Adrenal gland (tissue), 12 donors: ENCODE data around the gene NME5. TPM values are rescaled to one million over a fixed set of nuclear protein-coding genes. Genes with fewer than 3 reads are reported as not detected.

Experiments
- DNase-seq, 7 donors: peaks; one replicate each; pipeline ENCODE4 v3.0.0-alpha.2; 2019 to 2020
- H3K27ac ChIP-seq, 5 donors: fragments of 200-600 bp; sonication (generic) in 4 of 5; 1 replicate in 3 of 5; 2 replicates in 2 of 5; pipeline versions ENCODE4 v1.5.1 to v1.8.0; 2016 to 2020; ENCODE audit warnings: mild to moderate bottlenecking in 1 of 5
- H3K27me3 ChIP-seq: fragments of 200-600 bp; 2 replicates; pipeline ENCODE4 v1.8.0; 2021
- H3K36me3 ChIP-seq, 2 donors: fragments of 200-600 bp; replicated peaks in 1 of 2; 1 replicate in 1 of 2; 2 replicates in 1 of 2; pipeline versions ENCODE4 v1.5.1 to v1.8.0; 2018 to 2022
- H3K4me1 ChIP-seq, 2 donors: fragments of 200-600 bp; replicated peaks in 1 of 2; 1 replicate in 1 of 2; 2 replicates in 1 of 2; pipeline versions ENCODE4 v1.5.1 to v1.8.0; 2018 to 2021
- H3K4me3 ChIP-seq, 4 donors: fragments of 200-600 bp; sonication (generic) in 3 of 4; one replicate each; pipeline ENCODE4 v1.5.1; 2016 to 2018
- H3K9me3 ChIP-seq, 3 donors: fragments of 200-600 bp; sonication (generic) in 1 of 3; replicated peaks in 1 of 3; 1 replicate in 2 of 3; 2 replicates in 1 of 3; pipeline versions ENCODE4 v1.5.1 to v1.8.0; 2016 to 2021
- POLR2A ChIP-seq, 2 donors: fragments of 450-650 bp; IDR thresholded peaks; one replicate each; pipeline ENCODE4 v1.6.1; 2017; ENCODE audit warnings: antibody characterized with exemption in 2 of 2, mild to moderate bottlenecking in 2 of 2, moderate library complexity in 1 of 2
- WGBS, 4 donors: extraction: QIAGEN DNeasy Blood & Tissue Kit in 2 of 4; methylation state at CpG; one replicate each; pipeline versions ENCODE4 v1.1.5 to v1.1.7; 2013 to 2017; 5-methylcytosine and 5-hydroxymethylcytosine counted together
- intact Hi-C, 2 donors: fragments of 100-400 bp; cut with DNase I; formaldehyde crosslinking; loops; one replicate each; pipeline versions ENCODE4 v1.14.1 to v1.15.0; 2022 to 2023
- polyA plus RNA-seq, 3 donors: library from polyadenylated mRNA; stranded (reverse); fragments of 200-250 nt in 2 of 3; fragments of 350-450 nt in 1 of 3; fragmentation: Illumina TruSeq in 1 of 3; extraction: RNeasy Lipid Tissue Mini Kit (QIAGEN cat#74804) in 1 of 3; gene quantifications; one replicate each; pipeline ENCODE4 v1.2.3, GENCODE V29; 2013 to 2014
- total RNA-seq, 9 donors: library from RNA; depleted of rRNA in 4 of 9; stranded (reverse); fragments of >200 nt in 4 of 9; fragments of 120-200 nt in 1 of 9; fragmentation: NEBNext Ultra II Directional in 1 of 9; extraction: Animal tissue kit (Norgen Biotek cat#: 25700) in 1 of 9; gene quantifications; one replicate each; pipeline versions ENCODE4 v1.1.0 to v1.2.4, GENCODE V29; 2013 to 2023
- TF ChIP-seq, protein P1 (sequence below), 6 experiments: fragments of 450-650 bp in 4 of 6; fragments of 200-600 bp in 2 of 6; sonication (generic) in 1 of 6; IDR thresholded peaks; 1 replicate in 5 of 6; 2 replicates in 1 of 6; pipeline versions ENCODE4 v1.5.1 to v1.8.0; 2016 to 2021; ENCODE audit warnings: antibody characterized with exemption in 6 of 6, mild to moderate bottlenecking in 2 of 6, moderate library complexity in 1 of 6
- donor health status: healthy with polysubstance abuse.
- donor health status: Bipolar disorder and iron deficiency.
- donor health status: DM: yes; HTN: yes; CAD: no.
- donor health status: DM: no; HTN: no; CAD: no.
- donor health status: DM: no; HTN: no; CAD: no.
- donor health status: DM: yes; HTN: yes; CAD: no.

NME5 gene
- total and polyA plus RNA-seq, 12 donors: 0.24 to 22.0 (median 7.3) TPM

DNA sequence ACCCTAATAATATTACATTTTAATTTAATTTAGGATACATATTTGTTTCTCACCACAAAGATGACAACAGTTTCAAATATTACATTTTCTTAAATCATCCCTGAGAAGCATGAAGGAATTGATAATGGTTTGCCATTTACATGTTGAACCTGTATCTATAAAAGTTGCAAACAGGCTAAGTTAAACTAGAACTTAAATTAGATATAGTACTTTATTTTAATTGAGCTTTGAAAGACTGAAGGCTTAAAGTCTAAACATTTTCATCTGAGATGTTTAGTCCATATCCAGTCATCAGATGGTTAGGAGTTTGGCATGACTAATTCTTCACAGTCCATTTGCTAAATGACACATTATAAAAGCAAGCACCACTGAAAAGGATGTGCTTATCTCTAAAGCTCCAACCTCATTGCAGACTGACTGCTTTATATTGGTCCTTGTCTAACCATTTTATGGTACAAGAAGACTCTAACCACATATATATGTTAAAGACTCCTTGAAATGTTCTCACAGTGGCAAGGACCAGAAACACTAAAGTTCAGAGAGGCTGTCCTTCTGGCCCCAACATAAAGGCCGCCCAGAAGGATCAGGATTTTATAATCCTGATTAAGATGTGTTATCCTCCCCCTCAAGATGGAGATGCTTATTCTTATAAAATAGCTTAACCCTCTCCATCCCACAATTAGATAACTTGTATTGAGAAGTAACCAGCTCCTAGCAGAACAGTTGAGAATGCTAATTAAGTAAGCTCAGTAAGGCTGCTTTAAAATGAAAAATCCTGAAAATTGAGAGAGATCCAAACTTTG is 29.6 kb downstream of the NME5 start:
- H3K4me3 ChIP-seq: no peak overlapping the region
- no peak overlapping the region for H3K27ac ChIP-seq
- H3K27me3 ChIP-seq: no peaks in the 10 kb centered on the region
- no peaks in the 10 kb centered on the region for H3K36me3 ChIP-seq
- intact Hi-C loops: no loop called here
- TF ChIP-seq POLR2A (IDR thresholded peaks at IDR 0.05): no peak
- TF ChIP-seq, protein P1, sequence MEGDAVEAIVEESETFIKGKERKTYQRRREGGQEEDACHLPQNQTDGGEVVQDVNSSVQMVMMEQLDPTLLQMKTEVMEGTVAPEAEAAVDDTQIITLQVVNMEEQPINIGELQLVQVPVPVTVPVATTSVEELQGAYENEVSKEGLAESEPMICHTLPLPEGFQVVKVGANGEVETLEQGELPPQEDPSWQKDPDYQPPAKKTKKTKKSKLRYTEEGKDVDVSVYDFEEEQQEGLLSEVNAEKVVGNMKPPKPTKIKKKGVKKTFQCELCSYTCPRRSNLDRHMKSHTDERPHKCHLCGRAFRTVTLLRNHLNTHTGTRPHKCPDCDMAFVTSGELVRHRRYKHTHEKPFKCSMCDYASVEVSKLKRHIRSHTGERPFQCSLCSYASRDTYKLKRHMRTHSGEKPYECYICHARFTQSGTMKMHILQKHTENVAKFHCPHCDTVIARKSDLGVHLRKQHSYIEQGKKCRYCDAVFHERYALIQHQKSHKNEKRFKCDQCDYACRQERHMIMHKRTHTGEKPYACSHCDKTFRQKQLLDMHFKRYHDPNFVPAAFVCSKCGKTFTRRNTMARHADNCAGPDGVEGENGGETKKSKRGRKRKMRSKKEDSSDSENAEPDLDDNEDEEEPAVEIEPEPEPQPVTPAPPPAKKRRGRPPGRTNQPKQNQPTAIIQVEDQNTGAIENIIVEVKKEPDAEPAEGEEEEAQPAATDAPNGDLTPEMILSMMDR (IDR thresholded peaks at IDR 0.05): no peak
- H3K9me3 ChIP-seq: no peaks in the 10 kb centered on the region
- no peaks in the 10 kb centered on the region for H3K4me1 ChIP-seq
- DNase-seq: no peak
- 87 to 94% (median 91%) methylated on average over 1 of the region's 1 CpG for WGBS, 4 donors

DNA sequence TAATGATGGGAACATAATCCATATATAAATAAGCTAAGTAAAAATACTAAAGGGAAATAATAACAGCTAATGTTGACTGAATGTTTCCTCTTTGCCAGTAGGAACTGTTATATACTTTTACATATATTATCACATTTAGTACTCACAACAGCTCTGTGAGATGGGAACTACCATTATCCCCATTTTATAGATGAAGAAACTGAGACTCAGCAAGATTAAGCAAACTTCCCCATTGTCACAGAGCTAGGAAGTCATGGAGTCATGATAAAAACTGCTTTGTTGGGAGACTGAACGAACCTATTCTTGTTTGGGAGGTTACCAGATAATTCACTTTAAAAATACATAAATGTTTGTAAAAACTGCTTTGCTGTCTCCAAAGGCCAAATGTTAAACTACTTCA is 32.0 kb downstream of the NME5 start:
- Histone ChIP-seq H3K4me1 (no peaks in the 10 kb centered on the region), H3K27me3 (no peaks in the 10 kb centered on the region), H3K27ac (no peak overlapping the region), H3K9me3 (no peaks in the 10 kb centered on the region), H3K36me3 (no peaks in the 10 kb centered on the region), H3K4me3 (no peak overlapping the region)
- DNase-seq: no peak
- WGBS, 4 donors: 46 to 62% (median 57%) methylated on average over 1 of the region's 1 CpG
- intact Hi-C loops: no loop called here
- TF ChIP-seq POLR2A (IDR thresholded peaks at IDR 0.05): no peak
- TF ChIP-seq, protein P1 (IDR thresholded peaks at IDR 0.05): no peak

DNA sequence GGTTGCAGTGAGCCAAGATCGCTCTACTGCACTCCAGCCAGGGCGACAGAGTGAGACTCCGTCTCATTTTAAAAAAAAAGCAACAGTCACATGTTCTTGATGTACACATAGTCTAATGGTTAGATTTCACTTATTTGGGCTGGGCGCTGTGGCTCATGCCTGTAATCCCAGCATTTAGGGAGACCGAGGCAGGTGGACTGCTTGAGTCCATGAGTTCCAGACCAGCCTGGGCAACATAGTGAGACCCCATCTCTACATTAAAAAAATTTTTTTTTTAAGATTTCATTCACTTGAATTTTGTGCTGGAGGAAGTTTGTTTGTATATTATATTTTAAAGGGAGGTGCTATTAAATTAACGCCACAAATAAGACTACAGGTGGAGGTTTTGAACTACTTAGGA is 33.5 kb downstream of the NME5 start:
- intact Hi-C loops: no loop called here
- H3K36me3 ChIP-seq: no peaks in the 10 kb centered on the region
- H3K27me3 ChIP-seq: no peaks in the 10 kb centered on the region
- no peaks in the 10 kb centered on the region for H3K9me3 ChIP-seq
- DNase-seq: no peak
- no peaks in the 10 kb centered on the region for H3K4me1 ChIP-seq
- 90 to 93% (median 92%) methylated on average over 6 of the region's 6 CpGs for WGBS, 4 donors
- TF ChIP-seq, protein P1 (IDR thresholded peaks at IDR 0.05): no peak
- TF ChIP-seq POLR2A (IDR thresholded peaks at IDR 0.05): no peak
- H3K4me3 ChIP-seq: no peak overlapping the region
- no peak overlapping the region for H3K27ac ChIP-seq

DNA sequence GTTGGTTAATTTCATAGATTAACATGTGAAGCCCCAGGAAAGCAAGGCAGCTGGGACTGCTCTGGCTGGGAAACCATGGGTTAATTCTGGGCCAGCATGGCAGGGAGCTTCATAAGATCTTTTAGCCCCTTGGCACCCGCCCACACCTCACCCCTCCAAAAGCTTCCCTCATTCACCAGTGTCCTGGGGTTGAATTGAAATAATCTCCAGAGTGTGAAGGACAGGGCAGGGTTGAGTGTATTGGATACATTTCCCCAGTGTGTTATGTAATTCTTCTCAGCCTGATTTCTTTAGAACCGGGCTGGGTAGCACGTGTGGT is 36.0 kb downstream of the NME5 start:
- 16 to 30% (median 20%) methylated on average over 3 of the region's 3 CpGs for WGBS, 4 donors
- no peaks in the 10 kb centered on the region for H3K36me3 ChIP-seq
- TF ChIP-seq POLR2A (IDR thresholded peaks at IDR 0.05): no peak
- TF ChIP-seq, protein P1 (IDR thresholded peaks at IDR 0.05): no peak
- H3K27ac ChIP-seq: no peak overlapping the region
- intact Hi-C loops: no loop called here
- DNase-seq: no peak
- no peaks in the 10 kb centered on the region for H3K9me3 ChIP-seq
- H3K4me3 ChIP-seq: no peak overlapping the region
- H3K4me1 ChIP-seq: no peaks in the 10 kb centered on the region
- H3K27me3 ChIP-seq: no peaks in the 10 kb centered on the region
